Loucy (cell line): Measurements from ENCODE around the gene BCL11A.

Experiments
- CTCF ChIP-seq: fragments of 200-600 bp; sonication (generic); conservative IDR thresholded peaks from 2 replicates; pipeline ENCODE4 v1.5.1; 2014; ENCODE audit warnings: mild to moderate bottlenecking, antibody characterized with exemption, low read length
- EZH2phosphoT487 ChIP-seq: fragments of 200-600 bp; IDR thresholded peaks from 2 replicates; pipeline ENCODE4 v1.6.1; 2018; ENCODE audit warnings: antibody characterized with exemption, mild to moderate bottlenecking, moderate library complexity, borderline replicate concordance

- no peak for TF ChIP-seq CTCF
- no peak for TF ChIP-seq EZH2phosphoT487
Observed at GRCh38 chr2:60531701-60532133, 21.7 kb downstream of the BCL11A start.
